SW 1271 (cell line): ENCODE results near the gene CAGE1.
"Not testable (repeated sequence)": the region's sequence is repeated elsewhere in the genome, so short reads cannot be mapped to it uniquely, and the experiment has no call there.

ENCODE experiments used
- DNase-seq, 2 experiments: peaks; one replicate each; lab custom pipeline; 2025; lab: John Stamatoyannopoulos, UW

Gene CAGE1

GRCh38 chr6:7409740-7410139 is 20.2 kb upstream of the CAGE1 start:
- DNase-seq, result no peak

GRCh38 chr6:7406743-7407142 is 17.2 kb upstream of the CAGE1 start:
- no peak for DNase-seq

- DNase-seq, result no peak
Measured at GRCh38 chr6:7404546-7404945, 15.0 kb upstream of the CAGE1 start.

- no peak for DNase-seq
Measured at GRCh38 chr6:7402716-7403115, 13.2 kb upstream of the CAGE1 start.

GRCh38 chr6:7401075-7401474 is 11.5 kb upstream of the CAGE1 start:
- no peak for DNase-seq

GRCh38 chr6:7392402-7392801 is 2.9 kb upstream of the CAGE1 start:
- no peak for DNase-seq

- DNase-seq, result no peak
Measured at GRCh38 chr6:7391151-7391550, 1.6 kb upstream of the CAGE1 start.

- DNase-seq, result no peak
Measured at GRCh38 chr6:7390226-7390878, 810 bp upstream of the CAGE1 start.

GRCh38 chr6:7389162-7389450 is 436 bp downstream of the CAGE1 start:
- DNase-seq, result peak in 1 of 2 experiments; percentile 58

GRCh38 chr6:7381092-7381491 is 8.4 kb downstream of the CAGE1 start:
- DNase-seq, result no peak

GRCh38 chr6:7378740-7379139 is 10.8 kb downstream of the CAGE1 start:
- no peak for DNase-seq

GRCh38 chr6:7377961-7378360 is 11.6 kb downstream of the CAGE1 start:
- DNase-seq, result no peak

- DNase-seq, result no peak
Measured at GRCh38 chr6:7373739-7374138, 15.8 kb downstream of the CAGE1 start.

GRCh38 chr6:7367408-7367807 is 22.1 kb downstream of the CAGE1 start:
- DNase-seq, result no peak

GRCh38 chr6:7351916-7352315 is 37.6 kb downstream of the CAGE1 start:
- DNase-seq, result not testable (repeated sequence)

GRCh38 chr6:7350591-7350990 is 39.0 kb downstream of the CAGE1 start:
- DNase-seq, result not testable (repeated sequence)

GRCh38 chr6:7347551-7347997 is 42.0 kb downstream of the CAGE1 start:
- not testable (repeated sequence) for DNase-seq

GRCh38 chr6:7344773-7345450 is 44.6 kb downstream of the CAGE1 start:
- DNase-seq, result not testable (repeated sequence)

- no peak for DNase-seq
Measured at GRCh38 chr6:7343546-7344475, 45.7 kb downstream of the CAGE1 start.

- DNase-seq, result peak in 1 of 2 experiments; percentile 29
Measured at GRCh38 chr6:7341989-7342742, 47.4 kb downstream of the CAGE1 start.

GRCh38 chr6:7341271-7341670 is 48.3 kb downstream of the CAGE1 start:
- DNase-seq, result no peak
